SK-MEL-5 (cell line): ENCODE measurements around the gene SLC16A3. TPM values are rescaled to one million over a fixed set of nuclear protein-coding genes. Genes with fewer than 3 reads are reported as not detected.
A peak's percentile ranks its signal among the peaks of the same experiment; 100 is the strongest.

Experiments used
- DNase-seq: peaks from one replicate; pipeline ENCODE4 v3.0.0-alpha.2; 2016; ENCODE audit warnings: low read depth, low spot score
- in situ Hi-C: cut with HindIII; loops from 2 replicates; pipeline ENCODE4 v1.10.0; 2016; ENCODE audit warnings: low sequenced_read_pairs, high pct_unique_total_duplicates, low pct_unique_long_range_greater_than_20kb
- total RNA-seq: library from RNA; depleted of rRNA; stranded (reverse); fragments of >200 nt; shearing (Covaris generic); gene quantifications from 2 replicates; pipeline ENCODE4 v1.2.3, GENCODE V29; 2014

Gene SLC16A3
- total RNA-seq, 1 experiment from 2014 or later = 12.8 TPM

DNA sequence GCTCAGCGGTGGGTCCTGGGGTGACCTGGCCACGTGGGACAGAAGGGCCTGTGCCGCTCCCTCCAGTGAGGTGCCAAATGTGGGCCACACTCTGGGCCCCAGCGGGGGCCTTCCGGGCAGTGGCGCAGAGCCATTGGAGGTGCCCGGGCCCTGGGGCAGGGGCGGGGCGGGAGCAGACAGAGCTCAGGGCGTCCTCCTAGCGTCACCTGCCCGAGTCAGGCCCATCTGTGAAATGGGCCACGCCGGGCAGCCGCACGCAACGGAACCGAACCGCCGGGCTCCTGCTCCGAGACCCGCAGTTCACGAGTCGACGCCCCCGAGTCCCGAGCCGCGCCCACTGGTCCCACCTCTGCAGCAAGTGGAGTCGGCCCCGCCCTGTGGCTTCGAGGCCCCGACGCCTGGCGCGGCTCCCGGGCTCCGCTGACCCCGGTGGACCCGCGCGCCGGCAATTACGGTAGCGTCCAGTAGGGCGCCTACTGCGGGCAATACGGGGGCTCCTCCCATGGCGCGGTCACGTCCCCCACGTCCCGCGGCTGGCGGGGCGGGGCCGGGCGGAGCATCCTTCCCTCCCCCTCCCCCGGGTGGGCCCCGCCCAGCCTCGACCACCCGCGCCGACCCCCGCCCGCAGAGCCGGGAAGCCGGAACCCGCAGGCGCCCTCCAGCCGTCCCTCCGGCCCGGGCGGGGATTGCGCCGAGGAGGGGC is 1.9 kb downstream of the SLC16A3 start:
- in situ Hi-C loops = no loop called here
- peak; percentile 85 for DNase-seq

DNA sequence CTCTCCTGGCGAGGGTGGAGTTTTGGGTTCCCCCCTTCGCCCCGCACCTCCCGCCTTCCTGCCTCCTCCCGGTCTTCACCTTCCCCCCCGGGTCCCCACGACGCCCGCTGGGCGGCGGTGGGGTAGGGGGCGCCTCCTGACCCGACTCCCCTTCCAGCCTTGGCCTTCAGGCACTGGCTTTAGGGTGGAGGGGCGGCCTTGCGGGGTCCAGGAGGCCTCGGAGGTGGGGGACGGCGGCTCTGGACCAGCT is 2.4 kb downstream of the SLC16A3 start:
- no peak for DNase-seq
- in situ Hi-C loops = no loop called here

DNA sequence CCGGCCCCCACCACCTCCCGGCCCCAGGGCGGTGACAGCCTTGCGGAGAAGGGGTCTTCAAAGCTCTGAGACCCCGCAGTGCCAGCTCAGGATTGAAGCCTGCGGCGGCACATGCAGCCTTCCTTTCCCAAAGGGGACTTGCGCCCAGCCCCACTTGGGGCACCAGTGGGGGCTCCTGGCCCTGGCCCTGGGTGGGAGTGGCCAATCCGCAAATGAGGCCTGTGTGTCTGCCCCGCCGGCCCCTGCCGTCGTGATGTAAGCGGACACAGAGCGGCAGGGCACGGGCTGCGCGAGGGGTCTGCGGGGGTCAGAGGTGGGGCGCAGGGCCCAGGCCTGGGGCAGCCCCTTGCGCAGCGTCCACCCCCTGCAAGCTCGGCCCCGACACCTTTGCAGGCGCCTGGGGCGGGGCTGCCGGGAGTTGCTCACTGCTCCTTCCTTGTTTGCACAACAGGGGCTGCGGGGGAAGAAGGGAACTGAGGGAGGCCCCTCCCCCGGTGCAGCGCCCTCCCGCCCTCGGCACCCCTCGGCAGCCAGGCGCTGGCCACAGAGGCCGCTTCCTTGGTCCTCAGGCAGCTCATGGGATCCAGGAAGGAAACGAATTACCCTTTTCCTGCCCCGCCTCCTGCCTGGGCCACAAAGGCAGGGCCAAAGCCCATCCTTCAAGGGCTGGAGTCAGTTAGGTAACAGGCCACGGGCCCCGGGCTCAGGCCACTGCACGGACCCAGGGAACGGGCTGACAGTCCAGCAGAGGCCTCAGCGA is 2.9 kb downstream of the SLC16A3 start:
- peak; percentile 76 for DNase-seq
- in situ Hi-C loops = no loop called here

DNA sequence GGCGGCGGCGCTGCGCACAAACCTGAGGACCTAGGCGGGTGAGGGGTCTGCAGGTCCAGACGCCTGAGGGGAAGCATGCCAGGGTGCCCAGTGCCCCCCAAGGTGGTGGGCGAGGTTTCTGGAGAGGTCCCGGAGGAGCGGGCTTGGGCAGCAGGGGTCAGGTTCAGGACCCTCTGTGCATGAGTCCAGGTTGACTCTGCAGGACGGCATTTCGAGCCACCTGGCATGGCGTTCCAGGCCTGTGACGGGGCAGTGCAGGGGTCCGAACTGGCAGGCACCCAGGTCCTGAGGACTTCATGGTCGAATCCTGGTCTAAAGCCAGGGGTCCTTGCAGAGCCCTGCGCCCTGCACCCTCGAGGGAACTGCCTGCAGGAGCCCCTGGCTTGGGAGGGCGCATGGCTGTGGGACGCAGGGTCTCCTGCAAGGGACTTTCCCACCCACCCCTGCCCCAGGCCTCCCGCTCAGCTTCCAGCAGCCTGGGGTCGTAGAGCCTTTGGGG is 3.5 kb downstream of the SLC16A3 start:
- DNase-seq = no peak
- in situ Hi-C loops = no loop called here

DNA sequence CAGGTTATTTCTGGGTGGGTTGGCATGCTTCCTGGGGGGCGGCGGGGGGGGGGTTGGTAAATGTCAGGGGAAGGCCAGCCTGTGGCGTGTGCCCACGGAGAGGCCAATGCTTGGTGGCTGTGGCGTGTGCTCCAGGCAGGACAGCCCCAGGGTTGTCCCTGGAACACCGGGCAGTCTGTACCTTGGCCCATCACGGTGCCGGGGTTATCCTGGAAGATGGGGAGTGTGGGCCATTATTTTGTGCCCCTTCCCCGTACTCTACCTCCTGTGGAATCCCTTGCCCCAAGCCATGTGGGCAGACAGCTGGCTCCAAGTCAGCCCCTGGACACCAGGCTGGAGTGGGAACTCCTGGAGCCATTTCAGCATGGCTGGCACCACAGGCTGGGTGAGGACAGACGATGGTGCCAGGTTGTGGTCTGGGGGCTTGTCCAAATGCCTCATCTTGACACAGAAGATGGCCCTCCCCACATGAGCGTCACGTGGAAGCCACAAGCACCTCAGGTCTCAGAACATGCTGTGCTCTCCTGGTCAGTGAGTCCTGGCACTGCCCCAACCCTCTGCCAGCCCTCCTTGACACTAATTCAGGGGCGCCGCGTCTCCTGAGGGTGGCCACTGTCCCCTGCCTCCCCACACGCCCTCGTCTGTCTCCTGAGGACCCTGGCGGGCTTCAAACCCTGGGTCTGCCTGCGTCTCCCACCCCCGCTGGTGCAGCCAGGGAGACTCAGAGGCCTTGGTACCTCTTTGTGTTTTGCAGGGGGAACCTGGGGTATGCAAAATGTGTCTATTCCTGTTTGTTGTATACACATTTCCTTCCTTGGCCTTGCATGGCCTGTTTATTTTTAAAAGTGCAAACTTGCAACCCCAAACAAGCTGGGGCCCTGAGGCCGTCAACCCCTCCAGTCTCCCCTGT is 4.3 kb downstream of the SLC16A3 start:
- no peak for DNase-seq
- in situ Hi-C loops = no loop called here

DNA sequence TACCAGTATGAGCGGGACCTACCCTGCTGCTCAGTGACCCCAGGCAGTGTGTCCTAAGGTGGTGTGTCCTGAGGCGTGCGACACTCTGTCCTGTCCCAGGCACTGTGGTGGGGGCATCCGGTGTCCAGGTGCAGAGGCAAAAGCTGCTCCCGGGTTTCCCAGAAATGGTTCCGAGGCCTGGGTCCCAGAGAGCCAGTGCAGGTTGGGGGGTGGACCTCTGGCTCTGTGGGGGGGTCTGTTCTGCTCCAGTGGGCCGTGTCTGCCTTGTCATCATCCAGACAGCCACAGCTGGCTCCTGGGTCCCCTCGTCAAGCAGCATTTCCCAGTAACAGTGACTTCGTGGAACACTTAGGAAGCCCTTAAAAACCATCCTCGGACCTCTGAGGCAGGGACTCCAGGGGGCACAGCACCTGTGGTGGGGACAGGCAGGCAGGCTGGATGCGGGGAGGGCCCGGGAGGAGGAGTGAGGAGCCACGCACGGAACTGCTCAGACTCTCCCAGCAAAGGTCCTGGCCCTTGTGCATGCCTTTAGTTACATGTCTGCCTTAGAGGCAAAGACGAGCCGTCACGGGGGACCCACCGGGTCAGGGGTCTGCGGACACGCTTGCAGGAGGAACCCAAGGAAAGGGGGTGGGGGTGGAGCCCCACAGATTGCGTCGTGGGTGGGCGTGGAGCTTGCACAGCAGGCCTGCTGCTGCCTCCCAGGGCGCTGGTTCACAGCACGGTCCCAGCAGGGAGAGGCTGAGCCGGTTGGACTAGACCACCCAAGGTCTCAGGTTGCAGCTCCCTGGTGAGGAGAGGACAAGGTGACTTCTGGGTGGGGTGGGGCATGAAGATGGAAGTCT is 5.6 kb downstream of the SLC16A3 start:
- no peak for DNase-seq
- in situ Hi-C loops = no loop called here

DNA sequence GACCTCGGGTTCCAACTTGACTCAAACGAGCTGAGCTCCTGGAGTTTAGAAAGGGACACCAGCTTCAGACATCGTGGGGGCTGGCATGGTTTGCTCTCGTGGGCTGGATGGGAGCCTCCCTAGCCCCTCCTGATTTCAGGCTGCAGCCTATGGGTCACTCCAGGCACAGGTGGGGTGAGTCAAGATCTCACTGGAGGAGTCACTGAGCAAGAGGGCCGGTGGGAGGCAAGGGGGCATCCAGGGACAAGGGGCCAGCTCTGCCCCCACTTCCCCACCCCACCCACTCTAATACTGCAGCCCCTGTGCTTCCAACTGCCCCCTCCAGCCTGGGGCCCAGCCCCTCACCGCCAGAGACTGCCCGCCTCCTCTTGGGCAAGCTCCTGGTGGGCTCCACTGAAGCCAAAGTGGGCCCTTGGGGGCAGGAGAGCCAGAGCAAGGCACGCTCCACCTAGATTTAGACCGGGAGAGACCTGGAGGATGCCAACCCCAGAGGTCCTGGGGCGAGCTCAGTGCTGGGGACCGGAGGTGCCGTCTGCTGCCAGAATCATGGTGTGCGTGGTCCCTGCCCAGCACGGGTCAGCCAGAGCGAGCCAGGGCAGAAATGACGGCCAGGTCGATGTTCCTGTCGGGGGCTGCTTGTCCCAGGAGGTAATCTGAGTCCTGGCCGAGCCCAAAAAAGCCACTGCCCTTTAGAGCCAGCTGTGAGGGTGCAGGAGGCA is 6.4 kb downstream of the SLC16A3 start:
- in situ Hi-C loops = no loop called here
- DNase-seq = no peak

DNA sequence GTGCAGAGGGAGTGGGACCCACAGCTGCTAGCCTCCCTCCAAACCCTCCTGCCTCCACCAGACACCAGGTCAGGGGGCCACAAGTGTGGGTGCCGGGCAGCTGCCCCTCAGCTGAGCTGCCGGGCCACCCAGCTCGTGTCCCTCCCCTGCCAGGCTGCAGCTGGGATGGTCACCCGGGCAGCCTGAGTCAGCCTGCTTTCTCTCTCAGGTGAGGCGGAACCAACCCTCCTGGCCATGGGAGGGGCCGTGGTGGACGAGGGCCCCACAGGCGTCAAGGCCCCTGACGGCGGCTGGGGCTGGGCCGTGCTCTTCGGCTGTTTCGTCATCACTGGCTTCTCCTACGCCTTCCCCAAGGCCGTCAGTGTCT is 6.9 kb downstream of the SLC16A3 start:
- in situ Hi-C loops = no loop called here
- no peak for DNase-seq

DNA sequence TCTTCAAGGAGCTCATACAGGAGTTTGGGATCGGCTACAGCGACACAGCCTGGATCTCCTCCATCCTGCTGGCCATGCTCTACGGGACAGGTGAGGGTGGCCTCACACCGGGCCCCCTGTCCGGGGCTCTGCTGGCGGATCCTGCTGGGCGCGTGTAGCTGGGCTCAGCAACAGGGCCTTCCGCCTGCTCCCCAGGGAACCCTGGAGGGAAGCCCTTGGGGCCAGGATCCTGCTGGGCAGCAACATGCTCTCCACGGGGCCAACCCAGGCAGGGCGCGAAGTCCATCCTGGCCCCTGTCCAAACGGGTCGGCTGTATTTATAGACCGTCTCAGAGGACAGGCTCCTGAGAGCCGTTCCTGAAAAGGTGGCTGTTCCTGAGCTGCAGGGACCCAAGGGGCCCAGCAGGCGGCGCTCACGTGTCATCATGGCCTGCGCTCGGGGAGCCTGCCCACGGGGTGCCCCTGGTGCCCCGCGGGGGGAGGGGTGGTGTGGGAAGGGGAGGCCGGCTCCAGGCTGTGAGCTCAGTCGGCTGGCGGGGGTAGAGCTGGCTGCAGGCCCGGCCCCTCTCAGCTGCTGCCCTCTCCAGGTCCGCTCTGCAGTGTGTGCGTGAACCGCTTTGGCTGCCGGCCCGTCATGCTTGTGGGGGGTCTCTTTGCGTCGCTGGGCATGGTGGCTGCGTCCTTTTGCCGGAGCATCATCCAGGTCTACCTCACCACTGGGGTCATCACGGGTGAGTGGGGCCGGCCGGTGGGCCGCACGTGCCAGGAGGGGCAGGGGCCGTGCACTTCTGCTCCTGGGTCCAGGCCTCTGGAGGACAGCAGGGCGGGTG is 7.5 kb downstream of the SLC16A3 start:
- peak; percentile 72 for DNase-seq
- in situ Hi-C loops = no loop called here

DNA sequence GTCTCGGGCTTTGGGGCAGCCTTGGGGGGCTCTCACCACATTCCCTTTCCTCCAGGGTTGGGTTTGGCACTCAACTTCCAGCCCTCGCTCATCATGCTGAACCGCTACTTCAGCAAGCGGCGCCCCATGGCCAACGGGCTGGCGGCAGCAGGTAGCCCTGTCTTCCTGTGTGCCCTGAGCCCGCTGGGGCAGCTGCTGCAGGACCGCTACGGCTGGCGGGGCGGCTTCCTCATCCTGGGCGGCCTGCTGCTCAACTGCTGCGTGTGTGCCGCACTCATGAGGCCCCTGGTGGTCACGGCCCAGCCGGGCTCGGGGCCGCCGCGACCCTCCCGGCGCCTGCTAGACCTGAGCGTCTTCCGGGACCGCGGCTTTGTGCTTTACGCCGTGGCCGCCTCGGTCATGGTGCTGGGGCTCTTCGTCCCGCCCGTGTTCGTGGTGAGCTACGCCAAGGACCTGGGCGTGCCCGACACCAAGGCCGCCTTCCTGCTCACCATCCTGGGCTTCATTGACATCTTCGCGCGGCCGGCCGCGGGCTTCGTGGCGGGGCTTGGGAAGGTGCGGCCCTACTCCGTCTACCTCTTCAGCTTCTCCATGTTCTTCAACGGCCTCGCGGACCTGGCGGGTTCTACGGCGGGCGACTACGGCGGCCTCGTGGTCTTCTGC is 8.4 kb downstream of the SLC16A3 start:
- no peak for DNase-seq
- in situ Hi-C loops = no loop called here

DNA sequence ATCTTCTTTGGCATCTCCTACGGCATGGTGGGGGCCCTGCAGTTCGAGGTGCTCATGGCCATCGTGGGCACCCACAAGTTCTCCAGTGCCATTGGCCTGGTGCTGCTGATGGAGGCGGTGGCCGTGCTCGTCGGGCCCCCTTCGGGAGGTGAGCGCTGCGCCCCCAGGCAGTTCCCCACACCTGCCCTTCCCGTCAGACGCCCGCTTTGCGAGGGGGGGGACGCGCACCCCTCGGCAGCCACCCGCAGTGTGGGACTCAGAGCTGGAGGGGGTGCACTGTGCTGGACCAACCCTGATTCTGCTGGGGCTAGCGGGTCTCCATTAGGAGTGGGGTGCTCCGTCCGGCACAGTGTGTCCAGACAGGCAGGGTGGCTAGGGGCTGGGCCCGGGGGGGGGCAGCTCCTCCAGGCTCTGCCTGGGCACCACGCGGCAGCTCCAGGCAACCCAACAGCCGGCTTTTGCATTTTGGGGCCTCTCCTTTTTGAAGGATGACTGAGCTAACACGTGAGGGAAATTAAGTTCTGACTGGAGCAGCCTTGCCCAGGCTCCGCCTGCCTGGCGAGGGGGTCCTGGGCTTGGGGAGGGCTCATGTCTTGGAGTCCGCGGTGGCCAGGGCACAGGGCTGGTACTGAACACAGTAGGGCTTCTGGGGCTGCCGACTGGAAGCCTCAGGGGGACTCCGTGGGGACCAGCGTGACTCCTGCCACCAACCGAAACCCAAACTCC is 9.1 kb downstream of the SLC16A3 start:
- in situ Hi-C loops = no loop called here

DNA sequence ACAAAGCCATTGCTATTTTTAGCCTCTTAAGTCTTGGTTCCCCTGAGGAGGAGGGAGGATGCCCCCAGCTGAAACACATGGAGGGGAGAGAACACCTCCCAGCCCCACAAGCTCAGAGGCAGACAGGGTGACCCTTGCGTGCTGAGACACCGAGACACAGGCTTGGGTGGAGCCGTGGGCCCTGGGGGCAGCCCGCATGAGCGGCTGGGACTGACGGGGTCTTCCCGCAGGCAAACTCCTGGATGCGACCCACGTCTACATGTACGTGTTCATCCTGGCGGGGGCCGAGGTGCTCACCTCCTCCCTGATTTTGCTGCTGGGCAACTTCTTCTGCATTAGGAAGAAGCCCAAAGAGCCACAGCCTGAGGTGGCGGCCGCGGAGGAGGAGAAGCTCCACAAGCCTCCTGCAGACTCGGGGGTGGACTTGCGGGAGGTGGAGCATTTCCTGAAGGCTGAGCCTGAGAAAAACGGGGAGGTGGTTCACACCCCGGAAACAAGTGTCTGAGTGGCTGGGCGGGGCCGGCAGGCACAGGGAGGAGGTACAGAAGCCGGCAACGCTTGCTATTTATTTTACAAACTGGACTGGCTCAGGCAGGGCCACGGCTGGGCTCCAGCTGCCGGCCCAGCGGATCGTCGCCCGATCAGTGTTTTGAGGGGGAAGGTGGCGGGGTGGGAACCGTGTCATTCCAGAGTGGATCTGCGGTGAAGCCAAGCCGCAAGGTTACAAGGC is 9.8 kb downstream of the SLC16A3 start:
- no peak for DNase-seq
- in situ Hi-C loops = no loop called here

More for the DNA sequence above, 9.1 kb downstream of the SLC16A3 start:
- DNase-seq = no peak

DNA sequence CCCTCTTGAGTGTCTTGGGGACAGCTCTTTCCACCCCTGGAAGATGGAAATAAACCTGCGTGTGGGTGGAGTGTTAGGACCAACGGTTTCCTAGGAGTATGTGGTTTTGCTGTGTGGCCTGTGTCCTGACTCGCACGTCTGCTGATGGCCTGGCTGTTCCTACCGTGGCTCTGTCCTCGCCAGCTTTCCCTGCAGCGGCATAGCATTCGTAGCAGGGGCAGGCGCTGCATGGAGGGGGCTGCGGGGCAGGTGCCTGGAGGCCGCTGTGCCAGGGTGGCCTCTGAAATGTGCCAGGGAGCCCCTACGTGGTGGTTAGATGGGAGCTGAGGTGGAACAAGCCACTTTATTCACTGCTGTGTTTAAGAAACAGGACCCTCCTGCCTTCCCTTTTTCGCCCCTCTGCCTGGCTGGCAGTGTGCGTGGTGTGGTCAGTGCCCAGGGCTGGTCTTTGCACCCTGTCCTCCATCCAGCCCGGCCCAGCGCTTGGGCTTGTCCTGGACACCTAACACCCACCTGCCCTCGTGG is 10.6 kb downstream of the SLC16A3 start:
- no peak for DNase-seq
- in situ Hi-C loops = no loop called here

DNA sequence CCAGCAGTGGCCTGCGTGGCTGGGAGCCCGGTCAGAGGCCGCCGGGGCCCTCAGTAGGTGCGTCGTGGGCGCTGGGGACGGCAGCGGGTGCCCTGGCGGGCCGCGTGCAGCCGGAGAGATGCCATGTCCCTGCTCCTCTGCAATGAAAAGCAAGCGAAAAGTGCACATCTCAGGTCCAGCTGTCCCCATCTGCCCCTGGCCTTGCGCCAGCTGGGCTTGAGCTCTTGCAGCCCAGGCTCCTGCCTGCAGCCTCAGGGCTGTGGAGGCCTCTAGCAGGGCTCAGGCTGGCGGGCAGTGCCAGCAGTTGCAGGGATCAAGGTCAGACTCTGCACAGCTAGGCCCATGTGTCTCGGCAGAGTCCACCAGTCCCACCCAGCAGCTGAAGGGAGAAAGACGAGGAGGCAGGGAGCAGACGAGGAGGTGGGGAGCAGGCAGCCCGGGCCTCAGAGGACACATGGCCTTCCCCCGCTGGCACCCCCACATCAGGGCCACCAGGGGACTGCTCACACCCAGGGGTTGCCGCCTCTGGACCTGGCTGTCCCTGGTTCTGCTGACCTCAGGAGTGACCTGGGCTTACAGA is 11.2 kb downstream of the SLC16A3 start:
- DNase-seq = no peak
- in situ Hi-C loops = no loop called here
